Endothelial cell of umbilical vein (primary cell): ENCODE results near the gene KPNA2. TPM values are rescaled to one million over a fixed set of nuclear protein-coding genes. Genes with fewer than 3 reads are reported as not detected.

Experiments
- BruUV-seq: library from RNA; stranded (reverse); fragments of 400-500 nt; replicated peaks from 2 replicates; lab custom pipeline; 2021; lab: Mats Ljungman, UMichigan
- CTCF ChIA-PET: fragments of 300-600, 350-600 bp; sonication (Branson Sonifier 250); formaldehyde crosslinking; loops from one replicate; lab custom pipeline; 2021; ENCODE audit warnings: antibody characterized with exemption, inconsistent platforms; lab: Charles Lee
- POLR2A ChIA-PET: fragments of 300-600, 350-600 bp; sonication (Branson Sonifier 250); formaldehyde crosslinking; loops from one replicate; lab custom pipeline; 2021; ENCODE audit warnings: antibody characterized with exemption, inconsistent platforms; lab: Charles Lee
- DNase-seq: peaks from one replicate; pipeline ENCODE4 v3.0.0-alpha.2; 2011; ENCODE audit warnings: low read depth, low spot score
- FAIRE-seq: peaks from 2 replicates; lab custom pipeline; 2011; peaks lifted over from hg19 to GRCh38; lab: Jason Lieb, UNC
- H2AFZ ChIP-seq: 2 replicates; pipeline ENCODE4 v1.6.0; 2012; ENCODE audit warnings: low read depth, low read length, control low read depth, inconsistent platforms
- H3K27ac ChIP-seq: 2 replicates; pipeline ENCODE4 v1.5.1; 2011; ENCODE audit warnings: low read depth, mild to moderate bottlenecking, control low read depth, low read length, moderate library complexity; ENCODE audit not compliant: insufficient read depth
- H3K27me3 ChIP-seq, 2 experiments: 2 replicates each; pipeline versions ENCODE4 v1.6.0 to v1.6.1; 2011; ENCODE audit warnings: low read length in 2 of 2, mixed read lengths in 1 of 2; ENCODE audit not compliant: control insufficient read depth in 2 of 2, insufficient read depth in 2 of 2
- H3K36me3 ChIP-seq, 2 experiments: 2 replicates in 1 of 2; 3 replicates in 1 of 2; pipeline ENCODE4 v1.5.1; 2011; ENCODE audit warnings: low read length in 2 of 2, mild to moderate bottlenecking in 1 of 2, moderate library complexity in 1 of 2; ENCODE audit not compliant: control insufficient read depth in 2 of 2, insufficient read depth in 2 of 2; ENCODE audit errors: extremely low read depth in 1 of 2
- H3K4me1 ChIP-seq: 3 replicates; pipeline ENCODE4 v1.5.1; 2011; ENCODE audit warnings: mild to moderate bottlenecking, low read length; ENCODE audit not compliant: control insufficient read depth, insufficient read depth; ENCODE audit errors: extremely low read depth
- H3K4me2 ChIP-seq: 2 replicates; pipeline ENCODE4 v1.6.1; 2011; ENCODE audit warnings: low read length, control low read depth, mixed read lengths; ENCODE audit not compliant: insufficient read depth
- H3K4me3 ChIP-seq, 3 experiments: fragments of 200-600 bp in 1 of 3; sonication (generic), shearing (Covaris generic) in 1 of 3; replicated peaks in 1 of 3; 2 replicates each; pipeline ENCODE4 v1.5.1; 2011 to 2016; ENCODE audit warnings: control low read depth in 3 of 3, low read length in 3 of 3, mild to moderate bottlenecking in 2 of 3, inconsistent platforms in 1 of 3, low read depth in 1 of 3, moderate library complexity in 1 of 3; ENCODE audit not compliant: insufficient read depth in 1 of 3
- H3K79me2 ChIP-seq: 2 replicates; pipeline ENCODE4 v1.6.0; 2012; ENCODE audit warnings: low read length, inconsistent platforms; ENCODE audit not compliant: control insufficient read depth, insufficient read depth
- H3K9ac ChIP-seq: replicated peaks from 2 replicates; pipeline ENCODE3; 2011; ENCODE audit warnings: low read length, control low read depth; ENCODE audit not compliant: insufficient read depth; ENCODE audit errors: extremely low read depth
- H3K9me1 ChIP-seq: replicated peaks from 3 replicates; pipeline ENCODE4 v1.6.0; 2011; ENCODE audit warnings: mild to moderate bottlenecking, low read length; ENCODE audit not compliant: control insufficient read depth, insufficient read depth; ENCODE audit errors: extremely low read depth
- H3K9me3 ChIP-seq: replicated peaks from 2 replicates; pipeline ENCODE4 v1.5.1; 2012; ENCODE audit warnings: low read length, inconsistent platforms; ENCODE audit not compliant: control insufficient read depth, insufficient read depth
- H4K20me1 ChIP-seq: replicated peaks from 2 replicates; pipeline ENCODE3; 2011; ENCODE audit warnings: mild to moderate bottlenecking, low read length; ENCODE audit not compliant: control insufficient read depth, insufficient read depth; ENCODE audit errors: extremely low read depth
- EZH2 ChIP-seq: IDR thresholded peaks from 2 replicates; pipeline ENCODE4 v1.6.1; 2012; ENCODE audit warnings: borderline replicate concordance, low read depth, mild to moderate bottlenecking, moderate library complexity, low read length, inconsistent platforms; ENCODE audit not compliant: severe bottlenecking
- GATA2 ChIP-seq: IDR thresholded peaks from 2 replicates; pipeline ENCODE4 v1.7.0; 2011; ENCODE audit warnings: low read depth, mild to moderate bottlenecking, moderate library complexity, mixed read lengths, low read length; ENCODE audit not compliant: insufficient read length, insufficient read depth
- JUN ChIP-seq: IDR thresholded peaks from 2 replicates; pipeline ENCODE4 v1.6.1; 2011; ENCODE audit warnings: borderline replicate concordance, low read depth; ENCODE audit not compliant: insufficient read length, insufficient read depth
- MYC ChIP-seq: IDR thresholded peaks from one replicate; pipeline ENCODE4 v1.6.1; 2011; ENCODE audit warnings: mild to moderate bottlenecking, low read depth, low read length
- POLR2A ChIP-seq: IDR thresholded peaks from 2 replicates; pipeline ENCODE4 v1.6.1; 2012; ENCODE audit warnings: low read depth, mild to moderate bottlenecking, control low read depth, low read length
- POLR2AphosphoS5 ChIP-seq: IDR thresholded peaks from 2 replicates; pipeline ENCODE4 v1.6.1; 2012; ENCODE audit warnings: low read depth, mild to moderate bottlenecking, control low read depth, low read length, moderate library complexity; ENCODE audit not compliant: insufficient read depth
- dilution Hi-C: fragments of 300-500 bp; cut with MboI; formaldehyde crosslinking; loops from one replicate; pipeline ENCODE4 v1.15.0; 2019; ENCODE audit warnings: low sequenced_read_pairs; ENCODE audit not compliant: extremely low pct_ligation_motif_present
- intact Hi-C: fragments of 100-400 bp; cut with micrococcal nuclease; formaldehyde crosslinking; loops from one replicate; pipeline ENCODE4 v1.10.0; 2022
- polyA plus RNA-seq, 4 experiments: library from polyadenylated mRNA; depleted of rRNA in 3 of 4; stranded (reverse) in 3 of 4; unstranded in 1 of 4; fragments of >200 nt; gene quantifications; 2 replicates each; pipeline versions ENCODE4 v1.2.1 to v1.2.3, GENCODE V29; 2011 to 2012; ENCODE audit warnings: missing spikeins in 1 of 4
- total RNA-seq: library from RNA; stranded (reverse); gene quantifications from 2 replicates; pipeline ENCODE4 v1.2.3, GENCODE V29; 2021
- TF ChIP-seq, protein P1 (sequence below), 2 donors: IDR thresholded peaks; 1 replicate in 1 of 2; 2 replicates in 1 of 2; pipeline ENCODE4 v1.5.1; 2011; ENCODE audit warnings: low read length in 2 of 2, mild to moderate bottlenecking in 2 of 2, moderate library complexity in 2 of 2, control low read depth in 1 of 2, inconsistent platforms in 1 of 2, low read depth in 1 of 2; ENCODE audit not compliant: insufficient read depth in 1 of 2; ENCODE audit errors: extremely low read depth in 1 of 2

Gene KPNA2
- total and polyA plus RNA-seq, 2 donors (not counting 3 experiments of a cell fraction or from before 2014, with no cell fraction given), result 252 to 382 TPM

DNA sequence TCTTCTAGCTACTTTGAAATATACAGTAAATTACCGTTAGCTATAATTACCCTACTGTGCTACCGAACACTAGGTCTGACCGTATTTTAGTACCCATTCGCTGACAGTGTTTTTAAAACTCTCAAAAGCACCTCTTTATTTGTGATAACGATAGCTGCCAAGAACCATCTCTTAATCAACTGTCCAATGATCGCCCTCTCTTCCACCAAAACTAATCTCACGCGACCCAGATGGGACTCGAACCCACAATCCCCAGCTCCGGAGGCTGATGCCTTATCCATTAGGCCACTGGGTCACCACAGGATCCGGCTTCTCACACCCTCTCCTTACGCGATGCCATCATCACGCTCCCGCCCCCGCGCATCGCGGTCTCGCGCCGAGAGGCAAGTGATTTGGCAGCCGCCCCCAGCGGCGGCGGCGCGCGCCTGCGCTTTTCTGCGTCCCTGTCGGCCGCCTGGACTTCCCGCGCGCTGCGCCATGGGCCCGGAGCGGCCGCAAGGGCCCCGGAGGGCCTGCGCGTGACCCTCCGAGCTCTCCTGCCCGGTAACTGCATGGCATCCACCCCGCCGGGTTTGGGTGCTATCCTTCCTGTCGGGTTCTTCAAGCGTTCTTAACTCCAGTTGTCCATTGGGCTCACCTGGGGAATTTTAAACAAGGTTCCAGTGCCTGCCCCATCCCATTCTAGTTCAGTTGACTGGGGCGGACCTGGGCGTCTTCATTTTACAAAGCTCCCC, 15.7 kb upstream of the KPNA2 start:
- Histone ChIP-seq H3K27ac (peak overlapping the region; percentile 25), H3K4me2 (peak overlapping the region; percentile 69), H2AFZ (peak overlapping the region; percentile 87), H3K27me3 (peaks cover 0 to 6% of the 10 kb centered on the region in 2 experiments), H3K79me2 (no peaks in the 10 kb centered on the region), H3K9me3 (no peaks in the 10 kb centered on the region), H3K36me3 (no peaks in the 10 kb centered on the region), H3K9ac (peak overlapping the region; percentile 61), H3K4me3 (peak overlapping the region; percentile 37 to 54 (median 38)), H3K4me1 (peaks cover 7% of the 10 kb centered on the region), H4K20me1 (no peaks in the 10 kb centered on the region), H3K9me1 (no peaks in the 10 kb centered on the region)
- TF ChIP-seq, protein P1, sequence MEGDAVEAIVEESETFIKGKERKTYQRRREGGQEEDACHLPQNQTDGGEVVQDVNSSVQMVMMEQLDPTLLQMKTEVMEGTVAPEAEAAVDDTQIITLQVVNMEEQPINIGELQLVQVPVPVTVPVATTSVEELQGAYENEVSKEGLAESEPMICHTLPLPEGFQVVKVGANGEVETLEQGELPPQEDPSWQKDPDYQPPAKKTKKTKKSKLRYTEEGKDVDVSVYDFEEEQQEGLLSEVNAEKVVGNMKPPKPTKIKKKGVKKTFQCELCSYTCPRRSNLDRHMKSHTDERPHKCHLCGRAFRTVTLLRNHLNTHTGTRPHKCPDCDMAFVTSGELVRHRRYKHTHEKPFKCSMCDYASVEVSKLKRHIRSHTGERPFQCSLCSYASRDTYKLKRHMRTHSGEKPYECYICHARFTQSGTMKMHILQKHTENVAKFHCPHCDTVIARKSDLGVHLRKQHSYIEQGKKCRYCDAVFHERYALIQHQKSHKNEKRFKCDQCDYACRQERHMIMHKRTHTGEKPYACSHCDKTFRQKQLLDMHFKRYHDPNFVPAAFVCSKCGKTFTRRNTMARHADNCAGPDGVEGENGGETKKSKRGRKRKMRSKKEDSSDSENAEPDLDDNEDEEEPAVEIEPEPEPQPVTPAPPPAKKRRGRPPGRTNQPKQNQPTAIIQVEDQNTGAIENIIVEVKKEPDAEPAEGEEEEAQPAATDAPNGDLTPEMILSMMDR (IDR thresholded peaks at IDR 0.05; ENCODE audit: extremely low read depth in 1 of 2, insufficient read depth in 1 of 2, low read depth in 1 of 2, low read length in 2 of 2), result peak; percentile 40 to 58
- TF ChIP-seq POLR2AphosphoS5 (peak; percentile 80), JUN (no peak), EZH2 (no peak), GATA2 (peak; percentile 56), MYC (peak; percentile 46), POLR2A (peak; percentile 91)
- FAIRE-seq (peak; percentile 93), DNase-seq (peak; percentile 98)
- POLR2A ChIA-PET, result no interaction called here
- intact Hi-C loops, result loop anchor here (1.0 kb wide), 3 partner anchors 15 to 33 kb away; partner anchors contain the start of gene KPNA2
- BruUV-seq, result TSS peak; percentile 100
- dilution Hi-C loops, result no loop called here
- CTCF ChIA-PET, result interaction anchor here (0.6 to 1.7 kb wide), 11 partner anchors 9 to 438 kb away, joined by 3 to 13 read pairs (median 6); partner anchors contain the start of genes C17orf58, KPNA2 and WIPI1
